Stimulated activated CD8-positive, alpha-beta memory T cell treated with anti-CD3 and anti-CD28 coated beads, Interleukin-15, amount 100 ng/mL, for 24 hours (primary cell): ENCODE data around the gene CNPPD1.
A peak's percentile ranks its signal among the peaks of the same experiment; 100 is the strongest.

Experiments
- DNase-seq: peaks from one replicate; pipeline ENCODE4 v3.0.0-alpha.2; 2020; ENCODE audit warnings: low read depth

The CNPPD1 gene

GRCh38 chr2:219160186-219161017 is 16.3 kb downstream of the CNPPD1 start, which contains the start of gene NHEJ1:
Gene NHEJ1 (minus strand): TSS chr2:219160815. CDS start chr2:219158362, 2,453 bp downstream.
- peak; percentile 85 for DNase-seq

GRCh38 chr2:219159771-219160185 is 16.9 kb downstream of the CNPPD1 start:
- DNase-seq, result no peak

- DNase-seq, result no peak
Measured at GRCh38 chr2:219158586-219158985, 18.1 kb downstream of the CNPPD1 start.

- no peak for DNase-seq
Measured at GRCh38 chr2:219158025-219158424, 18.7 kb downstream of the CNPPD1 start.

- no peak for DNase-seq
Measured at GRCh38 chr2:219157396-219157795, 19.3 kb downstream of the CNPPD1 start.

DNA sequence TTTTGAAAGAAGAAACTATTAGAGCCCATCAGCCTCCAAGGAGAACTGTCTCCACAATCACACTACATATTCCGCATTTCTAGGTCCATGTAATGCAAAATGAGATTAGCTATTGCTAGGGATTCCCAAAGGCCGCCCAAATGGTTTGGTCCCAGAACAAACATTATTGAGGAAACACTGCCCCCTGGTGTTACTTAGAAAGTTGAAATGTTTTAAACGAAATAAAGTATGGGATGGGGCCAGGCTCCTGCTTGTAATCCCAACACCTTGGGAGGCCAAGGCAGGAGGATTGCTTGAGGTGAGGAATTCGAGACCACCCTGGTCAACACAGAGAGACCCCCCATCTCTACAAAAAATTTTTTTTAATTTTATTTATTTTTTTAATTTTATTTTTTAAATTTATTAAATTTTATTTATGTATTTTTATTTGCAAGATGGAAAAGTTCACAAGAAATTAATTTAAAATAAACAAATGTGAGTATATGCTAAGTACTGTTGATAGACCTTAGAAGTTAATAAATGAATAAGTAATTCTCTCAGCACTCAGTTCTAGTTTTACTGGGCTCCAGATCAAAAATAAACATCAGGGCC is 21.6 kb downstream of the CNPPD1 start:
- no peak for DNase-seq

GRCh38 chr2:219149667-219150066 is 27.1 kb downstream of the CNPPD1 start:
- DNase-seq, result no peak

DNA sequence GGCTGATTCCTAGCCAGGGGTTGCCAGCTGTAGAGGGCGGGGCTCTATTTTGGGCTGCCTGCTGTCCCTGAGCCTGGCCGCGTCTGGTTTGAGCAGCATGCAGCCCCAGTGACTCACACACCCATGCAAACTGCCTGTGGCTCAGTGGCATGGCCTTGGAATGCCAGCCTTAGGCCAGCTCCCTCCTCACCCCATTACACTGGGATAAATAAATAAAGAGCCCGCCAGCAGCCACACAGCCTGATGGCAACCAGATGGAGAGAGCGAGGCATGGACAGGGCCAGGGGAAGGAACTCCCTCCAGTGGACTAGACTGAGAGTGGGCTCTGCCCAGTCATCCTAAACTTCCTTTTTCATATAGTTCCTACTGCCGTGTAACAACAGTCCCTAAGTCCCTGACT is 34.4 kb downstream of the CNPPD1 start:
- no peak for DNase-seq

GRCh38 chr2:219140722-219141121 is 36.0 kb downstream of the CNPPD1 start:
- DNase-seq, result no peak

DNA sequence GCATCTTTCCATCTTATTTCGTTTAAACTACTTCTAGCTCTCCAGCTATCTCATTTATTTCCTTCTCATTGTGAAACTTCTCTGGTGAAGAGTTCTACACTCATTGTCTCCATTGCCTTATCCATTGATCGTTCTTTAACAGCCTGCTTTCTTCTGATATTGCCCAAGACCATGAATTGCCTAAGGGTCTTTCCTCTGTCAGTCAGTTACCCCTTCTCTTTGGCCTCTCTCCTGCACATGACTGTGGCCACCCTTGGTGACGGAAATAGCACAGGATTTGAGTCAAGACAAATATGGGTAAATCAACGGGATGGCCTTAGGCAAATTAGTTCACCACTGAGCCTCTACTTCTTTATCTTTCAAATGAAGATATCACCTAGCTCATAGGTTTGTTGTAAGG is 42.7 kb downstream of the CNPPD1 start:
- DNase-seq, result no peak

DNA sequence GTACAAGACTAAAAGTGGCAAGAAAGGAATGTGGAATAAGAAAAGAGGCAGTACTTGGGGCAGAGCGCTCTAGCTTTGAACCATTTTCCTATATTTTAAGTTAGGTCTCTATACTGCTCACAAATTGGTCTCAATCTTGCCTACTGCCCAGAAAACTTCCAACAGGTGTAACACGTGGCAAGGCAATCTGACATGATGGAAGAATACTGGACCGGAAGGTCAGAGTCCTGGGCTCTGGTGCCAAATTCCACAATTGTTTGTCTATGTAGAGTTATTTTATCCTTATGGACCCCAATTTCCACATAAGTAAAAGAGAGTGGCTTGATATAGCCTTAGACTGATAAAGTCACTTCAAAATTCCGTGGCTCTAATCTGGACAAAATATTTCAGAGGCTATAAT is 45.0 kb downstream of the CNPPD1 start:
- no peak for DNase-seq

DNA sequence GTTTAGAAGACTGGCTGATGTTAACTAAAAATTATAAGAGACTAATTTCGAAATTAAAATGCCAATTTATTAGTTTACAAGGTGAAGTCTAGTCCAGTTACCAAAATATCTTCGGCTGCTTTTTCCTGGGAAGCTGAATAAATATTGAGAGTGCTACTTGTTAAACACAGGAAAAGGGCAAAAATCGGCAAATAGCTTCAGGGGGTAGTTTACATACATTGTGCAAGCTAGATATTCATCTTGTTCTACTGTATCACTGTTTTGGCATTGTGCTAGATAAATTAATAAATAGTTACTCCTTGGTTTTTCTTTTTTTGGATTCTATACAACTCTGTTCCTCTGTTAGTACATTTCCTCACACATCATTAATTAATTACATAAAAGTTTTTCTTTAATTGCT is 45.4 kb downstream of the CNPPD1 start:
- no peak for DNase-seq

DNA sequence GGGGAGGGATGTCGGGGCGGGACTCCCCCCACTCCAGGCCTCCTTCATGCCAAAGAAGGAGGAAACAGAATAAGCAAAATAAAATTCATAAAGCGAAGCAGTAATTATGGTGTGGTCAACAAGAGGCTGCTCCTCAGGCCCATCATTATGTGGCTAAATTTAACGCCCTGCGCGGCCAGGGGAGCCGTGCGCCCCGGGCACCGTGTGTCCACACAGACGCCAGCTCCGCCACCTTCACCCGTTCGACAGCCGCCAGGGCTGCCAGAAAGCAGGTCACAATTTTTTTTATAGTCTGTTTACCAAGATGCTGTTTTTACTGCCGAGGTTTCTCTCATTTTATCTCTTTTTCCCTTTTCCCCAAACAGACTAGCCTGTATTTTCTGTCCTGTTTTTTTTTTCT is 47.1 kb downstream of the CNPPD1 start:
- no peak for DNase-seq

DNA sequence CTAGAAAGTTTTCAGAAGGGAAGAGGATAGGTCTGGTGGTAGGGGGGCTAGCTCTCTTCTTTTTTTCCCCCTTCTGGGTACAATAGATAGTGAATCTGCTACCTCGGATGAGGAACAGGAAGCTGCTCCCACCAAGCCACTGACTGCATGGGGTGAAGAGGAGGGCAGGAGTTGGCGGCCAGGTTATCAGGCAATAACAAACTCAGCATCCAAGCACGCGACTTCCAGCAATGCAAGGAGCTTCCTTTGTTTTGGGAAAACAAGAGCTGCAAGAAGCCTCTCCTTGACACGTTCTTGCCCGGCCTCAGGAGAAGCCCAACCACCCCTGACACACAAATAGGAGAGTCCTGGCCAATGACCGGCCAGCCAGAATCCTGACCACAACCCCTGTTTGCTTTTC is 48.3 kb downstream of the CNPPD1 start:
- DNase-seq, result no peak

- no peak for DNase-seq
Measured at GRCh38 chr2:219127037-219127635, 49.6 kb downstream of the CNPPD1 start.

- DNase-seq, result no peak
Measured at GRCh38 chr2:219126555-219126954, 50.2 kb downstream of the CNPPD1 start.

GRCh38 chr2:219125886-219126270 is 50.8 kb downstream of the CNPPD1 start:
- DNase-seq, result no peak

DNA sequence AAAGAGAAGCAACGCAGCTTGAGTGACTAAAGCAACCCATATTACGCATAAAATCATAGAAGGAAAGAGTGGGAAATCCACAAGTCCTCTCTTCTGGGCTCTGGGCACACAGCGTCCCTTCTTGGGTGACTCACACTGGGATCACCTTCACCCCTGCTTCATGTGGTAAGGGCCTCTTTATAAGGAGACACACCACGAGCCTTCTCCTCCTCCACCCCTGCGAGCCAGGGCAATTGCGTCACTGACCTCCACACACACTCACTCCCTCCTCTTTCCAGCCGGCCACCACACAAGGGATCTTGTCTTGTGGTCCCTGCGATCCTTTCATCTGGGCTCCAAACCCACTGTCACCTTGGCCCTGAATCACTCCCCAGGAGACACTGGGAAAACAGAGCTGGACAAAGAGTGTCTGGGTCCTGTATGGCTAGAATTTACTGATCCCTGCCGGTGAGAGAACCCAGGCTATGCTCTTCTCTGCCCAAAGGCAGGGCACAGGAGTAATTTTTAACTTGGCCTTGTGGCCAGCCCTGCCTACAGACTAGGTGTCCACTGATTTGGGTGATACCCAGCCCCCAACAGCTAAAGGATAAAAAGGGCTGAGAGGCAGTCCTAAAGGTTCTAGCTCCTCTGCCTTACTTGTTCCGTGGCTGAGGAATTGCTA is 51.4 kb downstream of the CNPPD1 start:
- DNase-seq, result no peak

- no peak for DNase-seq
Measured at GRCh38 chr2:219124381-219125110, 52.2 kb downstream of the CNPPD1 start.

GRCh38 chr2:219123356-219124135 is 53.2 kb downstream of the CNPPD1 start:
- no peak for DNase-seq
